Progenitor cell of endocrine pancreas (in vitro differentiated cells): ENCODE measurements around the gene SLC1A4. TPM values are rescaled to one million over a fixed set of nuclear protein-coding genes. Genes with fewer than 3 reads are reported as not detected.

Source experiments
- DNase-seq: peaks from one replicate; pipeline ENCODE4 v3.0.0; 2021; ENCODE audit warnings: low spot score; ENCODE audit not compliant: unreplicated experiment
- H3K27ac Mint-ChIP-seq: 2 replicates; pipeline ENCODE4 v1.8.0; 2021; ENCODE audit warnings: mild to moderate bottlenecking, moderate library complexity, mixed read lengths
- H3K27me3 Mint-ChIP-seq: 2 replicates; pipeline ENCODE4 v1.8.0; 2021; ENCODE audit warnings: mixed read lengths
- H3K36me3 Mint-ChIP-seq: 2 replicates; pipeline ENCODE4 v1.8.0; 2022; ENCODE audit warnings: mixed read lengths; ENCODE audit not compliant: insufficient read depth
- H3K4me1 Mint-ChIP-seq: 2 replicates; pipeline ENCODE4 v1.8.0; 2021; ENCODE audit warnings: low read depth, mixed read lengths
- H3K4me3 Mint-ChIP-seq: 2 replicates; pipeline ENCODE4 v1.8.0; 2021; ENCODE audit warnings: low read depth, mild to moderate bottlenecking, moderate library complexity, mixed read lengths
- H3K9me3 Mint-ChIP-seq: 2 replicates; pipeline ENCODE4 v1.8.0; 2021; ENCODE audit warnings: low read depth, mixed read lengths
- CTCF ChIP-seq: fragments of 200-600 bp; sonication (generic); IDR thresholded peaks from one replicate; pipeline ENCODE4 v1.5.0; 2021; ENCODE audit warnings: antibody characterized with exemption, mild to moderate bottlenecking; ENCODE audit not compliant: unreplicated experiment
- total RNA-seq: library from RNA; stranded (reverse); gene quantifications from 2 replicates; pipeline ENCODE4 v1.2.1, GENCODE V29; 2021

SLC1A4 gene
- total RNA-seq, 1 donor from 2014 or later = 12.5 TPM

GRCh38 chr2:64951306-64951953, 37.8 kb upstream of the SLC1A4 start:
- Mint-ChIP-seq H3K4me1 (no peaks in the 10 kb centered on the region), H3K4me3 (no peak overlapping the region), H3K9me3 (peaks cover 3% of the 10 kb centered on the region), H3K36me3 (peaks cover 3% of the 10 kb centered on the region), H3K27ac (no peak overlapping the region), H3K27me3 (no peaks in the 10 kb centered on the region)
- no peak for DNase-seq
- no peak for TF ChIP-seq CTCF

- TF ChIP-seq CTCF = no peak
- Mint-ChIP-seq H3K27me3 (no peaks in the 10 kb centered on the region), H3K27ac (no peak overlapping the region), H3K9me3 (peaks cover 3% of the 10 kb centered on the region), H3K36me3 (peaks cover 3% of the 10 kb centered on the region), H3K4me1 (no peaks in the 10 kb centered on the region), H3K4me3 (no peak overlapping the region)
- no peak for DNase-seq
Measured at GRCh38 chr2:64952096-64952495, 37.1 kb upstream of the SLC1A4 start.

- TF ChIP-seq CTCF = no peak
- H3K27me3 Mint-ChIP-seq = no peaks in the 10 kb centered on the region
- H3K36me3 Mint-ChIP-seq = peaks cover 3% of the 10 kb centered on the region
- no peaks in the 10 kb centered on the region for H3K4me1 Mint-ChIP-seq
- H3K4me3 Mint-ChIP-seq = no peak overlapping the region
- peaks cover 3% of the 10 kb centered on the region for H3K9me3 Mint-ChIP-seq
- H3K27ac Mint-ChIP-seq = no peak overlapping the region
- no peak for DNase-seq
Measured at GRCh38 chr2:64952511-64953482, 36.4 kb upstream of the SLC1A4 start.

GRCh38 chr2:64955467-64955866, 33.7 kb upstream of the SLC1A4 start:
- Mint-ChIP-seq H3K9me3 (peaks cover 3% of the 10 kb centered on the region), H3K36me3 (peaks cover 3% of the 10 kb centered on the region), H3K27me3 (no peaks in the 10 kb centered on the region), H3K27ac (no peak overlapping the region), H3K4me1 (no peaks in the 10 kb centered on the region), H3K4me3 (no peak overlapping the region)
- no peak for TF ChIP-seq CTCF
- DNase-seq = no peak

GRCh38 chr2:64957109-64957903, 31.9 kb upstream of the SLC1A4 start:
- Mint-ChIP-seq H3K4me3 (no peak overlapping the region), H3K27me3 (no peaks in the 10 kb centered on the region), H3K9me3 (peaks cover 3% of the 10 kb centered on the region), H3K36me3 (peaks cover 3% of the 10 kb centered on the region), H3K4me1 (no peaks in the 10 kb centered on the region), H3K27ac (no peak overlapping the region)
- TF ChIP-seq CTCF = no peak
- no peak for DNase-seq
